ENCODE results near the gene NUBP2.

Gene NUBP2

DNA sequence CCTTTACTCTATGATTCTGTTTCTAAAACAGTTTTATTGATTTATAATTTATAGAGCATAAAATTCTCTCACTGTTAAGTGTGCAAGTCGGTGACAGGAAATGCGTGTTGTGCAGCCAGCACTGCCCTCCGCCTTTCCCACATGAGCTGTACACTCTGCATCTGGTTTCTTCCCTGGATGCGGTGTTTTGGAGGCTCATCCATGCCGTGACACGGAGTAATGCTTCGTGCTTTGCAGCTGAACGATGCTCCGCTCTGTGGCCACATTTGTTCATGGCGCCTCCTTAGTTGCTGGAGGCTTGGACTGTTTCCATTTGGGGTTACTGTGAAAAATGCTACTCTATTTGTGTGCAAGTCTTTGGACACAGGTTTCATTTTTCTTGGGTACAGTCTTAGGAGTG, 17.9 kb downstream of the NUBP2 start:
- no peak for TF ChIP-seq CTCF (IDR thresholded peaks at IDR 0.05; ENCODE audit: insufficient read depth, low read length, missing control alignments)
- H3K4me3 ChIP-seq (ENCODE audit: low read depth, low read length), result no peak overlapping the region
- POLR2A ChIA-PET, result interaction anchor here (0.7 kb wide), 1 partner anchor 581 kb away, joined by 3 read pairs; no protein-coding TSS in a partner anchor
- CTCF ChIA-PET, result interaction anchor here (0.7 kb wide), 1 partner anchor 10 kb away, joined by 3 read pairs; no protein-coding TSS in a partner anchor
- no peak for DNase-seq (ENCODE audit: low read depth, low spot score)

DNA sequence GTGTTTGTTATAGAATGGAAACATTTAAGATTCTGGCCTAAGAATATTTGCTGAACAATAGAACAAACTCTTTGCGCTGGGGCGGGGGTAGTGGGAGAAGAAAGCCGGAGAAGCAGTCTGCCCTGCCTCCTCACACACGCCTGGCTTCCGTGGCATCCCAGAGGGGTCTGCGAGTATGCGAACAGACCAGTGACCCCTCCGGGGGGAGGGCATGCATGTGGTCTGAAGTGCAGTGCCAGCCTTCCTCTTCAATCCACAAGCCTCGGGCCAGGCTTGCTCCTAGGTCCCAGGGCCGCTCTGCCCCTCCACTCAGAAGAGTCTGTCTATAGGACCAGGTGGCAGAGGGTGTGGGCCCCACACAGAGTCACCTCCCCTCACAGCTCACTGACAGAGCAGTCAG, 24.9 kb downstream of the NUBP2 start:
- TF ChIP-seq CTCF (IDR thresholded peaks at IDR 0.05; ENCODE audit: insufficient read depth, low read length, missing control alignments), result no peak
- POLR2A ChIA-PET, result no interaction called here
- no peak overlapping the region for H3K4me3 ChIP-seq (ENCODE audit: low read depth, low read length)
- CTCF ChIA-PET, result no interaction called here
- DNase-seq (ENCODE audit: low read depth, low spot score), result no peak

DNA sequence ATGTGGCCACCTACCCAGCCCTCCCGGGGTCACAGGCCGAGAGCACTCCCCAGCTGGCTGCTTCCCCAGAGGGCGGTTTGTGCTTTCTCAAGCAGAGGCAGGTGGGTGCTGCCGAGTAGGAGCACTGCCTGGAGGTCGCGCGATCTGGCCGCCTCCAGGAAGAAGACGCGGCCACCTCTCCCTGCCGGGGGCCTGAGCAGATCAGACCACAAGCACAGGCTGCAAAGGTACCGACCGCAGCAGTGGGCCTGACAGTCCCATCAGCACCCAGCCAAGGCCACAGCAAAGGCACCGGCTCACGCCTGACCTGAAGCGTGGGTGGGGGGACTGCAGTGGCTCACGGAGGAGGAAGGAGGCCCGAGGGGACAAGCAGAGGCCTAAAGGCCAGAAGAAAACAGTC, 25.9 kb downstream of the NUBP2 start:
- H3K4me3 ChIP-seq (ENCODE audit: low read depth, low read length), result no peak overlapping the region
- ChIA-PET CTCF (no interaction called here), POLR2A (no interaction called here)
- DNase-seq (ENCODE audit: low read depth, low spot score), result no peak
- TF ChIP-seq CTCF (IDR thresholded peaks at IDR 0.05; ENCODE audit: insufficient read depth, low read length, missing control alignments), result no peak

GRCh38 chr16:1809281-1809801, 26.6 kb downstream of the NUBP2 start:
- no peak for DNase-seq (ENCODE audit: low read depth, low spot score)
- TF ChIP-seq CTCF (IDR thresholded peaks at IDR 0.05; ENCODE audit: insufficient read depth, low read length, missing control alignments), result no peak
- CTCF ChIA-PET, result no interaction called here
- POLR2A ChIA-PET, result no interaction called here
- no peak overlapping the region for H3K4me3 ChIP-seq (ENCODE audit: low read depth, low read length)

DNA sequence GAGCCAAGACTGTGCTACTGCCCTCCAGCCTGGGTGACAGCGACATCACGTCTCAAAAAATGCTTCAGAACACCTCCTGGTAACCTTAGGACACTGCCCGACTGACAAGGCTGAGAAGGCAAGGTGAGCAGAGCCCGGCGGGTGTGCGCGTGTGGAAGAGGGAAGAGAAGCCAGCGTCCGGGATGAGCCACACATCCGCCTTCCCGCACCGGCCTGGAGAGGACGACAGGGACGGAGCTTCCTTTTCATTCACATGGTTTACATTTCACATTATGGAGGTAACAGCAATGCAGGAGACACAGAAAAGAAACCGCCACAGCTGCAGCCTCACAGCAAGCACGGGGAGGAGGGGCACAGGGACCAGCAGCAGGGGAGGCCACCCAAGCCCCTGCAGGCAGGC, 27.3 kb downstream of the NUBP2 start:
- no peak for TF ChIP-seq CTCF (IDR thresholded peaks at IDR 0.05; ENCODE audit: insufficient read depth, low read length, missing control alignments)
- DNase-seq (ENCODE audit: low read depth, low spot score), result no peak
- POLR2A ChIA-PET, result no interaction called here
- CTCF ChIA-PET, result interaction anchor here (0.8 kb wide), 1 partner anchor 119 kb away, joined by 3 read pairs; no protein-coding TSS in a partner anchor
- no peak overlapping the region for H3K4me3 ChIP-seq (ENCODE audit: low read depth, low read length)

DNA sequence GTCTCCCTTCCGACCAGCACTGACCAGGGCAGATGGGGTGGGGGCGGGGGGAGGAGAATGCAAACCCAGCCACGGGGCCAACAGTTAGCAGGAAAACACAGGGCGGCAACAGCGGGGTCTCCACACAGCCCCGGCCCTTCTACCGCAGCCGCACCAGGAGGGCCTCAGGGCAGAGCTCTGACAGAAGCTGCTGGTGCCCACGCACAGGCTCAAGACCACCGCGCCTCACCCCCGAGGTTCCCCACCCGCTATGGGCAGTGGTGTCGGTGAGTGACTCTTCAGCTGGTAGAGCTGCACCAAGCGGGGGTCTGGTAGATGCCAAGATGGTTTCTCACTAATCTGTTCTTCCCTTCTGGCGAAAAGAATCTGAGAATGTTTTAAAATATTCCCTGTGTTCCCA, 27.8 kb downstream of the NUBP2 start:
- CTCF ChIA-PET, result interaction anchor here (0.6 to 1.2 kb wide), 4 partner anchors 10 to 118 kb away, joined by 3 read pairs; no protein-coding TSS in a partner anchor
- no peak for DNase-seq (ENCODE audit: low read depth, low spot score)

More for the DNA sequence above, 27.8 kb downstream of the NUBP2 start:
- POLR2A ChIA-PET, result no interaction called here
- H3K4me3 ChIP-seq (ENCODE audit: low read depth, low read length), result no peak overlapping the region
- no peak for TF ChIP-seq CTCF (IDR thresholded peaks at IDR 0.05; ENCODE audit: insufficient read depth, low read length, missing control alignments)
